Activated CD4-positive, alpha-beta memory T cell treated with anti-CD3 and anti-CD28 coated beads for 36 hours (primary cell): ENCODE data around the gene PLCH1. TPM values are rescaled to one million over a fixed set of nuclear protein-coding genes. Genes with fewer than 3 reads are reported as not detected.
"Not testable (repeated sequence)": the region's sequence is repeated elsewhere in the genome, so short reads cannot be mapped to it uniquely, and the experiment has no call there.

ENCODE experiments used
- CTCF ChIA-PET: fragments of 350-600 bp; sonication (Branson Sonifier 250); formaldehyde crosslinking; loops from one replicate; lab custom pipeline; 2021; ENCODE audit warnings: antibody characterized with exemption, inconsistent platforms; lab: Charles Lee
- POLR2A ChIA-PET: fragments of 350-600 bp; sonication (Branson Sonifier 250); formaldehyde crosslinking; loops from one replicate; lab custom pipeline; 2021; ENCODE audit warnings: antibody characterized with exemption; lab: Charles Lee
- DNase-seq: peaks from one replicate; pipeline ENCODE4 v3.0.0-alpha.2; 2020
- H3K27ac Mint-ChIP-seq: one replicate; pipeline ENCODE4 v1.8.0; 2021; ENCODE audit warnings: mixed read lengths
- H3K27me3 Mint-ChIP-seq: one replicate; pipeline ENCODE4 v1.8.0; 2021; ENCODE audit warnings: mixed read lengths
- H3K36me3 Mint-ChIP-seq: one replicate; pipeline ENCODE4 v1.8.0; 2021; ENCODE audit warnings: mixed read lengths
- H3K4me1 Mint-ChIP-seq: one replicate; pipeline ENCODE4 v1.8.0; 2021; ENCODE audit warnings: low read depth, mixed read lengths
- H3K4me3 Mint-ChIP-seq: one replicate; pipeline ENCODE4 v1.8.0; 2021; ENCODE audit warnings: mild to moderate bottlenecking, mixed read lengths
- H3K9me3 Mint-ChIP-seq: one replicate; pipeline ENCODE4 v1.8.0; 2021; ENCODE audit warnings: mixed read lengths
- intact Hi-C: fragments of 100-400 bp; cut with micrococcal nuclease; formaldehyde crosslinking; loops from one replicate; pipeline ENCODE4 v1.15.1; 2023
- total RNA-seq, 2 experiments: library from RNA; stranded (reverse); gene quantifications; one replicate each; pipeline ENCODE4 v1.2.3, GENCODE V29; 2021

Gene PLCH1
- total RNA-seq, 2 experiments from 2014 or later, result 0.10 to 0.12 TPM

DNA sequence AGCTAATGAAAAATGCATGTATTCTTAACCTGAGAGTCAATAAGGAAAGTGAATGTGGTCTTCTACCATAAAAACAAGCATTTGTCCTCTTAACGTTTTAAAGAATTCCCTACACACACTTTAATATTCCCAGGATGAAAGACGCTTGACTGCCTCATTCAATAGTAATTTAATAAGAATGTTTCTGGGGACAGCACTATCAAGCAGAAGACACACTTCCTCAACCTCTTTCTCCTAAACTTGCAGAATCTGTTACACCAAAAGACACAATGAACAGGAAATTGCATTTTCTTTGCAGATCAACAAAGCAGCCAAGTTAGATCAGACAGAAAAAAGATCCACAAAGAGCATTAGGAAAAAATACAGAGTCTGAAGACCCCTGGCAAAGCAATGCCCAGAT is 97.7 kb downstream of the PLCH1 start:
- no peak for DNase-seq
- H3K9me3 Mint-ChIP-seq, result no peaks in the 10 kb centered on the region
- CTCF ChIA-PET, result no interaction called here

DNA sequence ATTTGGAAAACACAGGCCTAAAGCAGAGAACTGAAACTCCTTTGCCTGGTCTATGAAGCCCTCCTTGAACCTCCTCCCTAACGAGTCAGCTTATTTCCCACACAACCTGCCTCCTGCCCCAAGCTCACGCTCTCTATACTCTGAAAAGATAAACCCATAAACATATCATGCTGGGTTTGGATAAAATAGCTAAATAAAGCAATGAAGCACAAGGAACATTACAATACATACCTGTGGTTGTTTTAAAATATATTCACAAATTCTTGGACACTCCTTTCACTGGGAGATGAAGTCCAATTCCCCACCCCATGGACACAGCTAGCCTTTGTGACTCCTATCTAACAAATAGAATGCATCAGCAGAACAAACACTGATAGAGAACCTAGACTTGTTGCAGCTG is 98.2 kb downstream of the PLCH1 start:
- no peaks in the 10 kb centered on the region for H3K36me3 Mint-ChIP-seq
- no peaks in the 10 kb centered on the region for H3K27me3 Mint-ChIP-seq
- no peak overlapping the region for H3K4me3 Mint-ChIP-seq
- no peaks in the 10 kb centered on the region for H3K4me1 Mint-ChIP-seq
- DNase-seq, result no peak
- ChIA-PET POLR2A (no interaction called here), CTCF (no interaction called here)
- H3K9me3 Mint-ChIP-seq, result no peaks in the 10 kb centered on the region
- H3K27ac Mint-ChIP-seq, result no peak overlapping the region
- intact Hi-C loops, result no loop called here

More for the DNA sequence above, 97.7 kb downstream of the PLCH1 start:
- H3K27ac Mint-ChIP-seq, result no peak overlapping the region
- H3K4me1 Mint-ChIP-seq, result no peaks in the 10 kb centered on the region
- intact Hi-C loops, result no loop called here
- H3K36me3 Mint-ChIP-seq, result no peaks in the 10 kb centered on the region
- no peaks in the 10 kb centered on the region for H3K27me3 Mint-ChIP-seq
- POLR2A ChIA-PET, result no interaction called here
- H3K4me3 Mint-ChIP-seq, result no peak overlapping the region

DNA sequence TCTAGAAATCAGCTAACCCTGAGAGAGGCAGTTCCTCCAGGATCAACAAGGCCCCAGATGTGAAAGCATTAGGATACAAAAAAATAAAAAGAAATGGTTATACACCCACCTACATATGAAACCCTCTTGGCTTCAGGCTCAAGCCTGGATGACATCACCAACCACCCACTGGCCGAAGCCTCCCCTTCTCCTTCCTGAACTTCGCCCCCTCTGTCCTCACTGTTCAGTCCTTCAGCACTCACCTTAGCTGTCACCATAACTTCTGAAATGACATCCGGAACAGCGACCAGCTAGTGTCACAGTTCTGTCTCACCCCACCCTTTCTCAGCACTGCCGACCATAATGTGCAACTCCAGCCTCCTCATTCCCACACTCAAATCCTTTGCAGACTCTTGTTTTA is 98.7 kb downstream of the PLCH1 start:
- H3K27ac Mint-ChIP-seq, result no peak overlapping the region
- no peak for DNase-seq
- H3K27me3 Mint-ChIP-seq, result no peaks in the 10 kb centered on the region
- H3K9me3 Mint-ChIP-seq, result no peaks in the 10 kb centered on the region
- intact Hi-C loops, result no loop called here
- H3K4me3 Mint-ChIP-seq, result no peak overlapping the region
- H3K36me3 Mint-ChIP-seq, result no peaks in the 10 kb centered on the region
- H3K4me1 Mint-ChIP-seq, result no peaks in the 10 kb centered on the region
- CTCF ChIA-PET, result no interaction called here
- POLR2A ChIA-PET, result no interaction called here

DNA sequence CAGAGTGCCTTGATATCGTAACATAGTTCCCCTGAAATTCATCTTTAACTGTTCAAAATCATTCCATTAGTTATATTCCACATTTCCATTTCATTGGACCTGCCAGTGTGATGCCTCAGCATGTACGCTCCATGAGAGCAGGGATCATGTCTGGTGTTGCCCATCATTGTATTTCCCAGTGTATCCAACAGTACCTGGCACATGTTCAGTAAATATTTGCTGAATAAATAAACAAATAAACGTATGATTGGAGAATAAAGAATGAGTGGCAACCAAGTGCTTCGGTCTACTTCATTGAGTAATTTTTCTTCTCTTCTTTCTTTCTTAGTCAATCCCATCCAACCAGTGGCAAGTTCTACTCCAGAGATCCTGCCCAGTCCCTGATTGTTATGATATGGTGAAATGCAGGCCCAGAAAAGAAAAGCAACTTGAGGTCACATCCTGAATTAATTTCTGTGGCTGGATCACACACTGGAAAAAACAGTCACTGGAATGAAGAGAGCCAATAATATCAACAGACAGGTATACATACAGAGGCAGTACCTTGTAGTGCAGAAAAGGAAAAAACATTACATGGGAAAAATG is 101.2 kb downstream of the PLCH1 start:
- H3K27me3 Mint-ChIP-seq, result no peaks in the 10 kb centered on the region
- no peak overlapping the region for H3K4me3 Mint-ChIP-seq
- H3K36me3 Mint-ChIP-seq, result no peaks in the 10 kb centered on the region
- no peaks in the 10 kb centered on the region for H3K4me1 Mint-ChIP-seq
- intact Hi-C loops, result no loop called here
- H3K27ac Mint-ChIP-seq, result no peak overlapping the region
- no peak for DNase-seq
- CTCF ChIA-PET, result no interaction called here
- no peaks in the 10 kb centered on the region for H3K9me3 Mint-ChIP-seq
- POLR2A ChIA-PET, result no interaction called here

DNA sequence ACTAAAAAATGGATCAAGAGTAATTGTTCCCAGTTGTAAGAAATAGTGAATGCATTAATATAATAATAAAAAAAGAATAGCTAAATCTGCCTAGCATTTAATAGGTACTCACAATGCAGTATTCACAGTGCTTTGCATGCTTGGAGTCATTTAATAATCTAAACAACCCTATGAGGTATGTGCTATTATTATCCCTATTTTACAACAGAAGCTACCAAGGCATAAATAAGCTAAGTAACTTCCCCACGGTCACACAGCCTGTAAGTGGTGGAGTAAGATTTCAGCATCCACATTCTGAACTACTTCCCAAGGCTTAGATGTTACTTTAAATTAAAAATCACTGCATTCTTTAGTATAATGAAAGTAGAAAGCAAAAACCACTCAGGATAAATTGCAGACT is 102.9 kb downstream of the PLCH1 start:
- CTCF ChIA-PET, result no interaction called here
- H3K36me3 Mint-ChIP-seq, result no peaks in the 10 kb centered on the region

DNA sequence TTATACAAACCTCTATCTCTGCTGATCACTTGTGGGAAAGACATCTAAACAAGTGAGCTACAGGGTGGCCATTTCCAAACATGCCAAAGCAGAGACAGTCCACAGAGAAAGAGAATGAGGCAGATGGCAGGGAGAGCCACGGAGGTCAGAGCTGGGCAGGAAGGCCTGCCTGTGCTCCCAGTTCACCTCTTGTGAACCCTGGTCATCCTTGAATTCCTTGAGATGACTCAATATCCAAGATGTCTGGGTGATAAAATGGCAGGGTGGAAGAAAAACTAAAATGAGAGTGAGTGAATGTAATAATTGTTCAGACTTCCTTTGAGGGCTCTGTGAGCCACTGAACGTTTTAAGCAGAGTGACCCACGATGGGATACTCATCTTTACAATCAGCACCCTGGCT is 104.8 kb downstream of the PLCH1 start:
- ChIA-PET POLR2A (no interaction called here), CTCF (no interaction called here)
- Mint-ChIP-seq H3K27ac (no peak overlapping the region), H3K27me3 (no peaks in the 10 kb centered on the region), H3K4me1 (no peaks in the 10 kb centered on the region), H3K9me3 (no peaks in the 10 kb centered on the region), H3K4me3 (no peak overlapping the region), H3K36me3 (no peaks in the 10 kb centered on the region)
- no peak for DNase-seq
- intact Hi-C loops, result no loop called here

More for the DNA sequence above, 102.9 kb downstream of the PLCH1 start:
- Mint-ChIP-seq H3K27ac (no peak overlapping the region), H3K4me1 (no peaks in the 10 kb centered on the region), H3K4me3 (no peak overlapping the region), H3K9me3 (no peaks in the 10 kb centered on the region), H3K27me3 (no peaks in the 10 kb centered on the region)
- intact Hi-C loops, result no loop called here
- POLR2A ChIA-PET, result no interaction called here
- no peak for DNase-seq

DNA sequence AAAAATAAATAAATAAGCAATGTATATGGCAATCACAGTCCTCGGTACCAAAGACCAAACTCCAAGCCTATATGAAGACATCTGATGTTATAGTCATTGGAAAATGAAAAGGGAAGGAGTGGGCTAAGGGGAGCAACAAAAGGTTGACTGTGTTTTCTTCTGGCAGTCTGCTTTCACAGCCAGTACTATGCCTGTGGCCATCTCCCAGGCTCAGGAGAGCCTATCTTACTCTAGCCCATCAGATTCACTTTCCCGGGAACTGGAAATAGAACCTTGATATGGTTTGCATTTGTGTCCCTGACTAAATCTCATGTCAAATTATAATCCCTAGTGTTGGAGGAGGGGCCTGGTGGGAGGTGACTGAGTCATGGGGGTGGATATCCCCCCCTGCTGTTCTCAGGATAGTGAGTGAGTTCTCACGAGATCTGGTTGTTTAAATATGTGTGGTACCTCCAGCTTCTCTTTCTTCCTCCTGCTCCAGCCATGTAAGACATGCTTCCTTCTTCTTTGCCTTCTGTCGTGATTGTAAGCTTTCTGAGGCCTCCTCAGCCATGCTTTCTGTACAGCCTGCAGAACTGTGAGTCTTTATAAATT is 105.3 kb downstream of the PLCH1 start:
- no peak overlapping the region for H3K27ac Mint-ChIP-seq
- no peaks in the 10 kb centered on the region for H3K4me1 Mint-ChIP-seq
- H3K9me3 Mint-ChIP-seq, result no peaks in the 10 kb centered on the region
- DNase-seq, result no peak
- intact Hi-C loops, result no loop called here
- POLR2A ChIA-PET, result no interaction called here
- no peak overlapping the region for H3K4me3 Mint-ChIP-seq
- H3K36me3 Mint-ChIP-seq, result no peaks in the 10 kb centered on the region
- H3K27me3 Mint-ChIP-seq, result no peaks in the 10 kb centered on the region
- CTCF ChIA-PET, result no interaction called here

DNA sequence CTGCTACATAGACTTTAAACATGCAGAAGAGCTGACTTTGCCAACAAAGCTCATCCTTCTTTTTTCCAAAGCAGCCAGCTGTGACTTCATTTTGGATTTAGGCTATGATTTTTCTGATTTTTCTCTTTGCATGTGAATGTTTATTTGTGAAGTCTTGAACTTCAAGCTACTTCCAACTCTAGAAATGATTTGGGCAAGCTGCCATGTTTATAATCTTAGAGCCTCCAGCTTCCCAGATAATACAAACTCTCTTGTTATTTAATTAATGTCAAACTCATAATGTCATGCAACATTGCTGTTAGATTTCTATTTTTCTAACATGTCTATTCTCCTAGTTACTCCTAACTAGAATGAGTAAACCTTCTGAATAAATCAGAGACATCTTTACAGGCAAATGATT is 106.4 kb downstream of the PLCH1 start:
- H3K4me3 Mint-ChIP-seq, H3K9me3 Mint-ChIP-seq, DNase-seq, POLR2A ChIA-PET, CTCF ChIA-PET, H3K27ac Mint-ChIP-seq, intact Hi-C loops, H3K4me1 Mint-ChIP-seq, H3K27me3 Mint-ChIP-seq, H3K36me3 Mint-ChIP-seq: not testable (repeated sequence)

DNA sequence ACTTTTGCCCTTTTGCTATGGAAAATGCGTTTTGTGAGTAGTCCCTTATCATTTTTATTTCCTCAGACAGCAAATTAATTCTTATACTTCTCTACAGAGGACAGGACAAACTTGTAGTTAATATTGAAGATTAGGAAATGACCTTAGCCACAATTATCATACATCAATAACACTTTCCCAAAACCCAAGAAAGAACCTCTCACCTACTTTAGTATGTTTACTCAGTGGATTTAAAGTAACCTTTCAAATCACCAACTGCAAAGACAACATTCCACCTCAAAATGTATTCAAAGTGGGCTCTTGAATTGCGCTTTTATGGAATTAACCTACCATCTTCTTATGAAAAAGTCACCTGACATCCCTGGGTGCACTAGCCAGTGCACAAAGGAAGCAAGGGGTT is 107.3 kb downstream of the PLCH1 start:
- H3K27ac Mint-ChIP-seq, result no peak overlapping the region
- intact Hi-C loops, result no loop called here
- no peaks in the 10 kb centered on the region for H3K4me1 Mint-ChIP-seq
- POLR2A ChIA-PET, result no interaction called here
- no peak for DNase-seq
- no peaks in the 10 kb centered on the region for H3K27me3 Mint-ChIP-seq
- no peaks in the 10 kb centered on the region for H3K9me3 Mint-ChIP-seq
- H3K36me3 Mint-ChIP-seq, result no peaks in the 10 kb centered on the region
- no peak overlapping the region for H3K4me3 Mint-ChIP-seq
- CTCF ChIA-PET, result no interaction called here

DNA sequence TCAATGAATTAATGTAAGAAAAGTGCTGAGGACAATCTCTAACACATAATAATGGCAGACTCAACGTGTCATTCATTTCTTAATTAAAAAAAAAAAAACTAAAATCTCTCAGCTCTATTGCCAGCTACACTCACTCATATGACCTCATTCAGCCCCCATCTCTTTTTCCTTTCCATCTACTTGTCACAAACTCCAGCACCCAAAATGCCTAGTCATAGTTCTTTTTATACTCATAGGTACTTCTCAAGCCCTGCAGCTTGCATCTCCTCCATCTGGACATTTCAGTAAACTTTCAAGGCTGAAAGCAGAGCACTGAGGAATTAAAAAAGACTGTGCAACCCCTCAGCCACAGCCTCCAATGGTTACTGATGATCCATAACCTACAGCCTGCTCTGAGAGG is 109.8 kb downstream of the PLCH1 start:
- Mint-ChIP-seq H3K27me3 (no peaks in the 10 kb centered on the region), H3K4me3 (no peak overlapping the region), H3K9me3 (no peaks in the 10 kb centered on the region), H3K27ac (no peak overlapping the region), H3K36me3 (no peaks in the 10 kb centered on the region), H3K4me1 (no peaks in the 10 kb centered on the region)
- no peak for DNase-seq
- ChIA-PET POLR2A (no interaction called here), CTCF (no interaction called here)
- intact Hi-C loops, result no loop called here

DNA sequence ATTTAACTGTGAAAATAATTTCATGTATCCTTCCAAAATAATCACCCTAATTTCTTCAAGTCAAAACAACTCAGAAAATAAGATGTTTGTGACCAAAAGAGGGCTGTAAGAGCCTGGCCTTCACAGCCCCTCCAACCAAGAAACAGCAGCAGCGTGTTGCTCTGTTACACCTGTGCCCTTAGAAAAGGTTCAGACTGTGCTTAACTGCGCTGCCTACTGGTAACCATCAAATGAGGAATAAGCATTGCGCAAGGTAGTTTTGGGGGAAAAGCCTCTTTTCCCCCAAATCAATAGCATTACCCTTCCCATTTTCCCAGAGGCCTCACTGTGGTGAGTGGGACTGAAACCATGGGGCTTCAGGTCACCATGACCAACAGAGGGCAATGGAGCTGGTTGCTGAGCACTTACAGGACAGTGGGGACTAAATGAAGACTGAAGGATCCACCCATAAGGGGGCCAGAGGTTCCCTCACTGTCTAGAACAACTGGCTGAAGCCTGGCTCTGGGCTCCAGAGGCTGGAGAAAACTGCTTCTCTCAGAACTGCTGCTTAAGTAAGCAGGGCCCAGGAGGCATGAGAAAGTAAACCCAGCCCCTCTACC is 110.7 kb downstream of the PLCH1 start:
- Mint-ChIP-seq H3K27ac (no peak overlapping the region), H3K9me3 (no peaks in the 10 kb centered on the region), H3K4me3 (no peak overlapping the region), H3K36me3 (no peaks in the 10 kb centered on the region), H3K27me3 (no peaks in the 10 kb centered on the region), H3K4me1 (no peaks in the 10 kb centered on the region)
- POLR2A ChIA-PET, result no interaction called here
- CTCF ChIA-PET, result no interaction called here
- no peak for DNase-seq
- intact Hi-C loops, result no loop called here

DNA sequence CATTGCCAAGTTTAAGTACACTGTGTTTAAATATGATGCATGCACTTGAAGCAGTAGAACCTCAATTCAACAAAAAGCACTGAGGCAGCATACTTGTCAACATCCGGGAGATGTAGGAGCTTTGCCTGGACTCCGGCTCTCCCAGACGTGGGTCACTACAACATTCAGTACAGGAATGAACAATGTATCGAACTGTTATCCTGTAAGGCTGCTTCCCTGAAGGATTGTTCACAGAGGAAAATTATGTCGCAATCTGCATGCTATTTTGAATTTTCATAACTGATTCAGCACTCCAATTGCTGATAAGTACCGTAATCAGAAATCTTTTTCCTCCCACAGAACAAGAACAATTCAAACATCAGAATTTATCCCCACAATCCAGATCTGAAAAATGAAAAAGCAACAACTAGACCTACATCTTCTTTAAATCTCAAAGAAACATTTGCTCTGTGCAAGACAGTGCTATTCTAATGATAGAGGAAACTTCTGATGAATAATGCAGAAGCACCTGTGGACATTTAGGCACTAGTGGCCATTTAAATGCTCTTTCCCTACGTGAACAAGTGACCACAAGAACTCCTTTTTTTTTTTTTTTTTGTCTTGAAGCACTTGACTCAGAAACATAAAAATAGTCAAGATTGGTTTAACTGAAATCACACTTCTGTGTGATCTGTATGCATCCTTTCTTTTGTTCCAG is 113.4 kb downstream of the PLCH1 start:
- Mint-ChIP-seq H3K27ac (no peak overlapping the region), H3K9me3 (no peaks in the 10 kb centered on the region), H3K27me3 (no peaks in the 10 kb centered on the region), H3K4me3 (no peak overlapping the region), H3K36me3 (no peaks in the 10 kb centered on the region), H3K4me1 (no peaks in the 10 kb centered on the region)
- intact Hi-C loops, result no loop called here
- no peak for DNase-seq
- CTCF ChIA-PET, result no interaction called here
- POLR2A ChIA-PET, result no interaction called here

DNA sequence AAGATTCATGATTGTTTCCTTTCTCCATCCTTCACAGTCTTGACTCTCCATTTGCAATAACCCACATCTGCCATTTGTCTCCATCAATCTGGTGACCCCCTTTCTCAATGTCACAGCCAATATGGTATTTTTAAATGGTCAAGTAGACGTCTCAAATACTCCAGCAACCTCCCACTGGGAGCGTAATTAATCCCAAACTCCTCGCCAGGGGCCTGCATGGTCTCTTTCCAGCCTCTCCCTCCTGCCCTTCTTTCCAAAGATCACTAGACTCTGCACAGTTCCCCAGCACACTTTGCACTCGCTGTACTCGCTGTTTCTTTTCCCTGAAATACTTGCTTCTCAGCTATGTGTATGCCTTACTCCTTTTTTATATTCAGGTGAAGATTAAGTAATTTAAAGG is 115.3 kb downstream of the PLCH1 start:
- Mint-ChIP-seq H3K36me3 (no peaks in the 10 kb centered on the region), H3K9me3 (no peaks in the 10 kb centered on the region), H3K4me1 (no peaks in the 10 kb centered on the region), H3K27me3 (no peaks in the 10 kb centered on the region), H3K4me3 (no peak overlapping the region), H3K27ac (no peak overlapping the region)
- intact Hi-C loops, result no loop called here
- CTCF ChIA-PET, result no interaction called here
- POLR2A ChIA-PET, result no interaction called here
- DNase-seq, result no peak
